NCI-H146 (cell line): ENCODE measurements around the gene KRTAP4-16.
"Not testable (repeated sequence)": the region's sequence is repeated elsewhere in the genome, so short reads cannot be mapped to it uniquely, and the experiment has no call there.

Experiments used
- DNase-seq: peaks from one replicate; lab custom pipeline; 2025; lab: John Stamatoyannopoulos, UW

Gene KRTAP4-16

GRCh38 chr17:41073676-41074075 is 28.3 kb downstream of the KRTAP4-16 start:
- DNase-seq = no peak

DNA sequence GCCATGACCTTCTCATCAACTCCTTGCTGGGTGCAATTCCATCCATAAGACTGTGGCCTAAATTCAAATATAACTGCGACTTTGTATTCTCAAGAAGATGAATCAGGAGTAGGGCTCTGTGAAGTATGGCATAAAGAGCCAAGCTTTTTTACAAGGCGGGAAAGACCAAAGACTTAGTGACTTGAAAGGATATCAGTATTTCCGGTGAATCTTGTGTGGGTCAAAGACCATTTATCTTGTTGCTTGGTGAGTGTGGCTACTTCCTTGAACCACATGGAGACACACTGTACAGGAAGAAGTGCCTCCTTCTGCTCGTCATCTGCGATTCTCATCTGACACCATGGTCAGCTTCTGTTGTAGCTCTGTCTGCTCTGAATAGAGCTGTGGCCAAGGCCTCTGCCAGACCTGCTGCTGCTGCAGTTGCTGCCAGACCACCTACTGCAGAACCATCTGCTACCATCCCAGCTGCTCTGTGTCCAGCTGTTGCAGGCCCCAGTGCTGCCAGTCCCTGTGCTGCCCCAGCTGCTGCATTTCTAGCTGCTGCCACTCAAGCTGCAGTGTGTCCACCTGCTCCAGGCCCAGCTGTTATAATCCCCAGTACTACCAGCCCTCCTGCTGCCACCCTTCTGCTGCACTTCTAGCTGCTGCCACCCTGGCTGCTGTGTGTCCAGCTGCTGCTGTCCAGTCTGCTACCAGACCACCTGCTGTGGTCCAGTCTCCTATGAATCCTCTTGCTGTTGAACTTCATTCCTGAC is 30.2 kb downstream of the KRTAP4-16 start:
- peak; percentile 62 for DNase-seq

DNA sequence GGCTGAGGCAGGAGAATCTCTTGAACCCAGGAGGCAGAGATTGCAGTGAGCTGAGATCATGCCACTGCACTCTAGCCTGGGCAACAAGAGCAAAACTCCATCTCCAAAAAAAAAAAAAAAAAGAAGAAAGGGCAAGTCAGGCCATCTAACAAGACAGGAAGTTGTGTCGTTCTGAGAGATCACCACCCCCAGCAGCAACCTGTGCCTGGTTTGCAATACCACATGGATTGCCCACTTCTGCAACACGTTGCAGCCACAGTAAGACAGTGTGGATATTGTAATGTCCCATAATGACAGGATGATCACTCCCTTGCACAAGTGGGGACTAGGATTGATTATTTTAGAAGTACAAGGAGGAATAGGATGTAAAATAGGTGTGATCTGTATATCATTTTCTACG is 33.0 kb downstream of the KRTAP4-16 start:
- no peak for DNase-seq

- DNase-seq = no peak
Measured at GRCh38 chr17:41067281-41067680, 34.7 kb downstream of the KRTAP4-16 start.

- peak; percentile 41 for DNase-seq
Measured at GRCh38 chr17:41065829-41066624, 36.0 kb downstream of the KRTAP4-16 start, which contains the start of gene KRTAP2-4. Gene KRTAP2-4, minus strand, starts transcription at chr17:41065879. Its CDS starts 34 bp downstream, at chr17:41065845.

GRCh38 chr17:41065016-41065689 is 36.9 kb downstream of the KRTAP4-16 start:
- DNase-seq = not testable (repeated sequence)

- no peak for DNase-seq
Measured at GRCh38 chr17:41064301-41064700, 37.7 kb downstream of the KRTAP4-16 start.

- no peak for DNase-seq
Measured at GRCh38 chr17:41063449-41063848, 38.6 kb downstream of the KRTAP4-16 start.

DNA sequence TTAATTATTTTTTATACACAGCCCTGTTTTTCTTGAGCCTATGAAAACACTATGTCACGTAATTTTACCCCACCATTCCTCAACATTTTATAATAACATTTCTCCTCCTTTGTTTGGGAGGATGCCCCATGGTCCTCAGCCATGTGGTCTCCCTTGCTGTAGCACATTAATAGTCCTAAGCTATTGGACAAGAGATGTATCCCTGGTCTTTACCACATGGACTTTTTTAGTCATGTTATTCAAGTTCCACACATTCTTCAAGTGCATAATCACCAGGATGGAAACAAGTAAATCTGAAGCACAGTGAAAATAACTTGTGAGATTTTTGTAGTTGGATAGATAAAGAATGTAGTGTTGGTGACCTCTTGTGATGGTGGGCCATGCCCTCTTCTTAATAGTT is 40.0 kb downstream of the KRTAP4-16 start:
- no peak for DNase-seq

DNA sequence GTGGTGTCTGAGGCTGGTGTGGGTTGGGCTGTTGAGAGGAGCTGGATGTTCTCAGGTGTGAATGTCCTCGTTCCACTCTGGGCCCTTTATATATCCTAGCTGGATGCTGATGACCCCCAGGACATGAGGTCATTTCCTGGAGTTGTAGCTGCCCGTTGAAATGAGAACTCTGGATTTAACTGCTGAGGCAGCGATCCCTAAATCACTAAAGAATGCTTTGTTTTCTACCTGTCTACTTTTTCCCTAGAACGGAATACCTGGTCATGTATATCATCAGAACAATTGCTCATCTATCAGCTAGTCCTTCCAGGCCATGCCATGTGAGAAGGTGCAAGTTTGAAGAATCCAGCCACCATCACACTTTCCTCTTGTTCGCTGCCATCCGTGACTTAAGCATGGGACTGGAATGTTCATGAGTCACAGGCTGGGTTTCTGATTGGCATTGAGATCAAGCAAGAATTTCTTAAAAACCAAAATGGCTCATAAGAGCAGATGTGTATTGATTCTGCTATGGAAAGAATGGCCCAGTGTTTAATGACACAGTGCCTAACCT is 41.9 kb downstream of the KRTAP4-16 start, which contains the start of gene KRTAP2-3:
TSS of gene KRTAP2-3 (minus strand) at position 63 of the 553 bp plus-strand sequence. CDS start 64 bp downstream, outside the sequence.
- DNase-seq = peak; percentile 57

DNA sequence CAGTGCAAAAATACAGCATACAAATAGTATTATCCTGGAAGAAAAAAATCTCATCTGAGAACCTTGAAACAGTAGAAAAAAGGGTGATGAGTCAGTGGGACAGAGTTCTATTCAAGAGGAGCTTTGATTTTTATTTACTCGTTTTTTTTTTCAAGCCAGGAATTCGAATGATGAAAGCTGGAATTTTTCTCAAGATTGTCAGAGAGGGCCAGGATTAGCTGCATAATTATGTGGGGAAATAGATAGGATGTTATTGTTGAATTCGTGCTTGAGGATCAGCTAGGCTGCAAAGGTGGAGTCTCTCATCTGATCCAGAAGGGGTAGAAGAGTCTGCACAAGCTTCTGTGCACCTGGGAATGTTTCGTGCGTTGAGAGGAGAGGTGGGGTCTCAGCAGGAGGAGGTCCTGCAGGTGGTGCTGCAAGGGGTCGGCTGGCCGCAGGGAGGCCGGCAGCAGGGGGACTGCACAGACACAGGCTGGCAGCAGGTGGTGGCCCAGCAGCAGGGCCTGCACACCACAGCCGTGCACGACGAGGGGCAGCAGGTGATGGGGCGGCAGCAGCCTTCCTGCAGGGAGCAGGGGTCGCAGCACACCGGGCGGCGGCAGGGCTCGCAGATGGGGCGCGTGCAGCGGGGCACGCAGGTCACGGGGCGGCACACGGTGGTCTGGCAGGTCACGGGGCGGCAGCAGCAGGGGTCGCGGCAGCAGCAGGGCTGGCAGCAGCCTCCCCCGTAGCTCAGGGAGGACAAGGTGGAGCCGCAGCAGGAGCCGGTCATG is 42.5 kb downstream of the KRTAP4-16 start:
- peak; percentile 87 for DNase-seq

GRCh38 chr17:41058741-41059140 is 43.3 kb downstream of the KRTAP4-16 start:
- peak; percentile 31 for DNase-seq

DNA sequence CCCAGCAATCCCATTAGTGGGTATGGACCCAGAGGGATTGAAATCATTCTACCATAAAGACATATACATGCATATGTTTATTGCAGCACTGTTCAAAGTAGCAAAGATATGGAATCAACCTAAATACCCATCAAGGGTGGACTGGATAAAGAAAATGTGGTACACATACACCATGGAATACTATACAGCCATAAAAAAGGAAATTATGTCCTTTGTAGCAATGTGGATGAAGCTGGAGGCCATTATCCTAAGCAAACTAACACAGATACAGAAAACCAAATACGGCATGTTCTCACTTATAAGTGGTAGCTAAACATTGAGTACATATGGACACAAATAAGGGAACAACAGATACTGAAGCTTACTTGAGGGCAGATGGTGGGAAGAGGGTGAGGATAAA is 44.5 kb downstream of the KRTAP4-16 start:
- DNase-seq = no peak

DNA sequence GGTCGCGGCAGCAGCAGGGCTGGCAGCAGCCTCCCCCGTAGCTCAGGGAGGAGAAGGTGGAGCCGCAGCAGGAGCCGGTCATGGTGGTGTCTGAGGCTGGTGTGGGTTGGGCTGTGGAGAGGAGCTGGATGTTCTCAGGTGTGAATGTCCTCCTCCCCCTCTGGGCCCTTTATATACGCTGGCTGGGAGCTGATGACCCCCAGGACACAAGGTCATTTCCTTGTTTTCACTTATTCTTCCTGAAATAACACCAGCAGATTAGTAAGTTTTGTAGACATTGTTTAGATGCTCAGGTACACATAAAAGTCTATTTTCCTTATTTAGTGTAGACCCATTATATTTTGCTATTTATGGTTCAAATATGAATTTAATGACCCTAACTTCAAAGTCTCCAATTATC is 46.9 kb downstream of the KRTAP4-16 start, which contains the start of gene KRTAP2-2:
TSS of gene KRTAP2-2 (minus strand) at position 101 of the 400 bp plus-strand sequence. CDS start at position 82, 19 bp downstream.
- DNase-seq = not testable (repeated sequence)

GRCh38 chr17:41054556-41054955 is 47.5 kb downstream of the KRTAP4-16 start:
- DNase-seq = not testable (repeated sequence)

GRCh38 chr17:41054025-41054424 is 48.0 kb downstream of the KRTAP4-16 start:
- no peak for DNase-seq

- no peak for DNase-seq
Measured at GRCh38 chr17:41052566-41052965, 49.4 kb downstream of the KRTAP4-16 start.
